Vagina (tissue), 2 donors: ENCODE measurements around the gene PDPK1.
"Not testable (repeated sequence)": the region's sequence is repeated elsewhere in the genome, so short reads cannot be mapped to it uniquely, and the experiment has no call there.

Experiments used
- POLR2A ChIP-seq, 2 donors: fragments of 450-650 bp; IDR thresholded peaks; one replicate each; pipeline ENCODE4 v1.6.1; 2017; ENCODE audit warnings: antibody characterized with exemption in 2 of 2, mild to moderate bottlenecking in 2 of 2, moderate library complexity in 2 of 2
- POLR2AphosphoS5 ChIP-seq, 2 donors: sonication (generic); formaldehyde crosslinking; IDR thresholded peaks; one replicate each; pipeline ENCODE4 v1.9.0; 2017; ENCODE audit warnings: antibody characterized with exemption in 2 of 2, mild to moderate bottlenecking in 2 of 2, low read depth in 1 of 2; ENCODE audit not compliant: insufficient read depth in 1 of 2
- TF ChIP-seq, protein P1 (sequence below), 3 experiments: fragments of 450-650 bp in 2 of 3; fragments of 200-600 bp in 1 of 3; sonication (generic) in 1 of 3; IDR thresholded peaks; one replicate each; pipeline ENCODE4 v1.5.1; 2017 to 2019; ENCODE audit warnings: antibody characterized with exemption in 3 of 3, mild to moderate bottlenecking in 2 of 3, moderate library complexity in 2 of 3

DNA sequence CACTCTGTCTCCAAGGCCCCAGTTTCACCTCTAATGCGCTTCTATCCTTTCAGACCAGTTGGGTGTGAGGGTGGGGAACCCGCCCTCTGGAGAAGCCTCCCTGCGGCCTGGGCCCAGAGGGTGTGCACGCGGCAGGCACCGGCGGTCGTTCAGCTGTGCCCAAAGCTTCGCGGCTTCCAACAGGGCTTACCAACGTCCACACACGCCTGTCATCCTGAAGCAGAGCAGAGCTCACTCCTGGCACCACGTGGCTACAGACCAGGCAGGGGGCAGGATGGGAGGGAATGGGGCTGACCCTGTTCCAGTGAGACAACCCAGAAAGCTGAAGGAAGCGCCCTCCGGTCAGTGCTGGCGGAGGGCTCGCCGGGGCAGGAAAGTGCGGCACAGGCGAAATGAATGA is 81.1 kb downstream of the PDPK1 start:
- not testable (repeated sequence) for TF ChIP-seq POLR2AphosphoS5 (IDR thresholded peaks at IDR 0.05; ENCODE audit: insufficient read depth in 1 of 2, low read depth in 1 of 2); POLR2A (IDR thresholded peaks at IDR 0.05)
- TF ChIP-seq, protein P1, sequence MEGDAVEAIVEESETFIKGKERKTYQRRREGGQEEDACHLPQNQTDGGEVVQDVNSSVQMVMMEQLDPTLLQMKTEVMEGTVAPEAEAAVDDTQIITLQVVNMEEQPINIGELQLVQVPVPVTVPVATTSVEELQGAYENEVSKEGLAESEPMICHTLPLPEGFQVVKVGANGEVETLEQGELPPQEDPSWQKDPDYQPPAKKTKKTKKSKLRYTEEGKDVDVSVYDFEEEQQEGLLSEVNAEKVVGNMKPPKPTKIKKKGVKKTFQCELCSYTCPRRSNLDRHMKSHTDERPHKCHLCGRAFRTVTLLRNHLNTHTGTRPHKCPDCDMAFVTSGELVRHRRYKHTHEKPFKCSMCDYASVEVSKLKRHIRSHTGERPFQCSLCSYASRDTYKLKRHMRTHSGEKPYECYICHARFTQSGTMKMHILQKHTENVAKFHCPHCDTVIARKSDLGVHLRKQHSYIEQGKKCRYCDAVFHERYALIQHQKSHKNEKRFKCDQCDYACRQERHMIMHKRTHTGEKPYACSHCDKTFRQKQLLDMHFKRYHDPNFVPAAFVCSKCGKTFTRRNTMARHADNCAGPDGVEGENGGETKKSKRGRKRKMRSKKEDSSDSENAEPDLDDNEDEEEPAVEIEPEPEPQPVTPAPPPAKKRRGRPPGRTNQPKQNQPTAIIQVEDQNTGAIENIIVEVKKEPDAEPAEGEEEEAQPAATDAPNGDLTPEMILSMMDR (IDR thresholded peaks at IDR 0.05), result not testable (repeated sequence)
